OCI-LY3 (cell line): ENCODE measurements around the gene CIP2A.

Experiments used
- CTCF ChIP-seq: fragments of 200-600, 300-600 bp; sonication (generic); IDR thresholded peaks from 2 replicates; pipeline ENCODE4 v1.5.1; 2014; ENCODE audit warnings: antibody characterized with exemption, low read length, low read depth
- EZH2phosphoT487 ChIP-seq: fragments of 200-600 bp; shearing (Covaris generic); IDR thresholded peaks from 2 replicates; pipeline ENCODE4 v1.6.1; 2018; ENCODE audit warnings: antibody characterized with exemption, mixed run types, low read depth

DNA sequence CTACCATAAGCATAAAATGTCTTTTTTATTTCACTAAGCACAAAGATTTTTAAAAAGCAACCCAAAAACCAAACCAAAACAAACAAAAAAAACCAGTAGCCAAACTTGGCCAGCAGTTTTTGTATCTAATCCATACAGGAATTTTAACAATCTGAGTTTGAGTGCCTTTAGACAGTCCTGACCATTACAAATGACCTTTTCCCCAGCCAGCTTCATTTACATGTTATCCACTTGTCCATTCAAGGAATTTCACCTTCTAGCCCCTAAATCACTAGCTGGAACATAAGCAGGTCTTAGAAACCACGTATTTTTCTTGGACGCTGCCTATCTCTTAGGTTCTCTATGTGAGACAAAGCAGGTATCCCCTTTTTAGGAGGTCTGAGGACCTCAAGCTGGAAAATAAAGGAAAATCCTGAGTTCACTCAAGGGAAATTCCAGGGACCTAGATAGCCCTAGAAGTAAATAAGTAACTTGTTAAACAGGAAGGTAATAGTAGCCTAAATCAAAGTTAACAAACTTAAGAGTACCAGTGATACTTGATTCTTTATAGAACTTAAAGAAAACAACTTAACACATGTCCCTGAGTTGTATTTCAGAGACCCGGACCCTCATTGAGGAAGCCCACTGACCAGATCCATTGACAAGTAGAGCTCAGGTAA, 34.2 kb downstream of the CIP2A start:
- no peak for TF ChIP-seq CTCF
- TF ChIP-seq EZH2phosphoT487: no peak
